SK-N-SH treated with all-trans-retinoic acid at 6 μM for 48 hours (cell line): Measurements from ENCODE around the gene SEC31A.

Experiments
- BACH2 ChIP-seq: fragments of 250-450 bp; sonication (Bioruptor Pico); IDR thresholded peaks from 2 replicates; pipeline ENCODE4 v1.9.0; 2021; ENCODE audit warnings: mild to moderate bottlenecking, borderline replicate concordance
- RARB ChIP-seq: fragments of 250-450 bp; sonication (Bioruptor Pico); IDR thresholded peaks from 2 replicates; pipeline ENCODE4 v1.8.0; 2021; ENCODE audit warnings: mild to moderate bottlenecking, moderate library complexity
- ZC3H10 ChIP-seq: fragments of 250-450 bp; sonication (Bioruptor Pico); IDR thresholded peaks from 2 replicates; pipeline ENCODE4 v1.5.1; 2021; ENCODE audit warnings: mild to moderate bottlenecking, moderate library complexity
- ZFP3 ChIP-seq: fragments of 250-450 bp; sonication (Bioruptor Pico); IDR thresholded peaks from 2 replicates; pipeline ENCODE4 v1.5.0; 2020; ENCODE audit warnings: mild to moderate bottlenecking, moderate library complexity
- ZFP30 ChIP-seq: fragments of 450-650 bp; formaldehyde crosslinking; IDR thresholded peaks from 2 replicates; pipeline ENCODE4 v1.5.0; 2022; ENCODE audit warnings: mild to moderate bottlenecking, moderate library complexity
- ZNF70 ChIP-seq: fragments of 450-650 bp; formaldehyde crosslinking; IDR thresholded peaks from 2 replicates; pipeline ENCODE4 v1.5.0; 2020; ENCODE audit warnings: mild to moderate bottlenecking, moderate library complexity
- TF ChIP-seq, protein P1 (sequence below): fragments of 250-450 bp; sonication (Bioruptor Pico); IDR thresholded peaks from 2 replicates; pipeline ENCODE4 v1.5.1; 2020; ENCODE audit warnings: low read depth, mild to moderate bottlenecking, moderate library complexity

DNA sequence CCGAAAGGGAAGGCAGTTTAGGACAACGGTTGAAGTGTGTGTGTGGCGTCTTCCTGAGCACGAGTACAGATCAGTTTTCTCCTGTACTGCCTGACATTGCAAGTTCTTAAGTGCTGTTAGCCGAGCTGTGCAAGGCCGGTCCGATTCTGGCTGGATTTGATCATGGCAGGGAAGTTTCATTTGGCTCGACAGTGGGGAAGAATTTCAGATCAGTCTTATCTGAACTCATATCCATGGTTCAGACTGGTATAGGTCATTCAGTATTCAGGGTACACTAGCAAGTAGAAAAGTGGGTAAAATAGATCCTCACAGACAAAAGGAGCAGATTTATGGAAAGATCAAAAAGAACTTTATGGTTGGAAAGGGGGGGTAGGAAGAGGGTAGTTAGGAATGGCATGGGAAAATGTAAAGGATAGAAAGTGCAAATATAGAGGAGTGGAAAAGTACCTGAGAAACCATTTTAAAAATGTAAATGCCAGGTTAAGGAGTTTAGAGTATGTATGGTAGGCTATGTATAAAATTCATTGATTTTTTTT, 10.3 kb upstream of the SEC31A start:
- TF ChIP-seq ZFP3 (CRISPR knock-in tag) (0 out of 2 replicates have a peak, but pooled peaks have one; percentile 0), ZNF70 (CRISPR knock-in tag) (no peak; the same call in 1 of the 2 replicates), RARB (CRISPR knock-in tag) (no peak), ZFP30 (CRISPR knock-in tag) (no peak), ZC3H10 (CRISPR knock-in tag) (no peak), BACH2 (CRISPR knock-in tag) (no peak)
- TF ChIP-seq, protein P1, sequence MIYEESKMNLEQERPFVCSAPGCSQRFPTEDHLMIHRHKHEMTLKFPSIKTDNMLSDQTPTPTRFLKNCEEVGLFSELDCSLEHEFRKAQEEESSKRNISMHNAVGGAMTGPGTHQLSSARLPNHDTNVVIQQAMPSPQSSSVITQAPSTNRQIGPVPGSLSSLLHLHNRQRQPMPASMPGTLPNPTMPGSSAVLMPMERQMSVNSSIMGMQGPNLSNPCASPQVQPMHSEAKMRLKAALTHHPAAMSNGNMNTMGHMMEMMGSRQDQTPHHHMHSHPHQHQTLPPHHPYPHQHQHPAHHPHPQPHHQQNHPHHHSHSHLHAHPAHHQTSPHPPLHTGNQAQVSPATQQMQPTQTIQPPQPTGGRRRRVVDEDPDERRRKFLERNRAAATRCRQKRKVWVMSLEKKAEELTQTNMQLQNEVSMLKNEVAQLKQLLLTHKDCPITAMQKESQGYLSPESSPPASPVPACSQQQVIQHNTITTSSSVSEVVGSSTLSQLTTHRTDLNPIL (CRISPR knock-in tag), result no peak
